BLaER1 (cell line): ENCODE measurements around the gene AXDND1.
"Not testable (repeated sequence)": the region's sequence is repeated elsewhere in the genome, so short reads cannot be mapped to it uniquely, and the experiment has no call there.

ENCODE experiments used
- H3K27ac ChIP-seq: shearing (Covaris generic); formaldehyde crosslinking; 2 replicates; pipeline ENCODE4 v1.8.1; 2022
- H3K27me3 ChIP-seq: shearing (Covaris generic); formaldehyde crosslinking; 2 replicates; pipeline ENCODE4 v1.8.1; 2022
- H3K36me3 ChIP-seq: shearing (Covaris generic); formaldehyde crosslinking; 2 replicates; pipeline ENCODE4 v1.8.1; 2022
- H3K4me1 ChIP-seq: shearing (Covaris generic); formaldehyde crosslinking; 2 replicates; pipeline ENCODE4 v1.8.1; 2022
- H3K4me2 ChIP-seq: shearing (Covaris generic); formaldehyde crosslinking; 2 replicates; pipeline ENCODE4 v1.8.1; 2022
- H3K4me3 ChIP-seq: shearing (Covaris generic); formaldehyde crosslinking; 2 replicates; pipeline ENCODE4 v1.8.1; 2022
- H3K9ac ChIP-seq: shearing (Covaris generic); formaldehyde crosslinking; 2 replicates; pipeline ENCODE4 v1.8.1; 2022
- H3K9me3 ChIP-seq: shearing (Covaris generic); formaldehyde crosslinking; 2 replicates; pipeline ENCODE4 v1.8.1; 2022
- H4K20me1 ChIP-seq: shearing (Covaris generic); formaldehyde crosslinking; 2 replicates; pipeline ENCODE4 v1.8.1; 2022
- Cebpa-rat ChIP-seq: shearing (Covaris generic); IDR thresholded peaks from 2 replicates; pipeline ENCODE4 v1.8.1; 2022

Gene AXDND1

GRCh38 chr1:179334440-179334839 lies 31.3 kb upstream of the AXDND1 start:
- Histone ChIP-seq H3K36me3 (peaks cover 58% of the 10 kb centered on the region), H3K27me3 (no peaks in the 10 kb centered on the region), H3K9ac (no peak overlapping the region), H3K4me2 (no peak overlapping the region), H3K9me3 (peaks cover 7% of the 10 kb centered on the region), H4K20me1 (no peaks in the 10 kb centered on the region), H3K27ac (no peak overlapping the region), H3K4me1 (no peaks in the 10 kb centered on the region), H3K4me3 (no peak overlapping the region)
- no peak for TF ChIP-seq Cebpa-rat

- Histone ChIP-seq H3K4me2 (no peak overlapping the region), H3K36me3 (peaks cover 61% of the 10 kb centered on the region), H3K27me3 (no peaks in the 10 kb centered on the region), H3K4me1 (no peaks in the 10 kb centered on the region), H3K9ac (no peak overlapping the region), H3K9me3 (no peaks in the 10 kb centered on the region), H3K27ac (no peak overlapping the region), H4K20me1 (no peaks in the 10 kb centered on the region), H3K4me3 (no peak overlapping the region)
- no peak for TF ChIP-seq Cebpa-rat
Measured at GRCh38 chr1:179337288-179337687, 28.5 kb upstream of the AXDND1 start.

- Histone ChIP-seq H4K20me1 (no peaks in the 10 kb centered on the region), H3K4me3 (no peak overlapping the region), H3K9me3 (no peaks in the 10 kb centered on the region), H3K27me3 (no peaks in the 10 kb centered on the region), H3K4me2 (no peak overlapping the region), H3K36me3 (peaks cover 65% of the 10 kb centered on the region), H3K9ac (no peak overlapping the region), H3K27ac (no peak overlapping the region), H3K4me1 (no peaks in the 10 kb centered on the region)
- no peak for TF ChIP-seq Cebpa-rat
Measured at GRCh38 chr1:179337942-179338560, 27.7 kb upstream of the AXDND1 start.

- no peak for TF ChIP-seq Cebpa-rat
- H3K4me3 ChIP-seq, result no peak overlapping the region
- H3K9me3 ChIP-seq, result no peaks in the 10 kb centered on the region
- no peaks in the 10 kb centered on the region for H3K27me3 ChIP-seq
- H3K27ac ChIP-seq, result no peak overlapping the region
- H3K9ac ChIP-seq, result no peak overlapping the region
- H3K36me3 ChIP-seq, result peaks cover 72% of the 10 kb centered on the region
- no peak overlapping the region for H3K4me2 ChIP-seq
- H4K20me1 ChIP-seq, result no peaks in the 10 kb centered on the region
- no peaks in the 10 kb centered on the region for H3K4me1 ChIP-seq
Measured at GRCh38 chr1:179340918-179341317, 24.9 kb upstream of the AXDND1 start.

- no peak overlapping the region for H3K4me2 ChIP-seq
- no peaks in the 10 kb centered on the region for H3K27me3 ChIP-seq
- TF ChIP-seq Cebpa-rat, result no peak
- peaks cover 75% of the 10 kb centered on the region for H3K36me3 ChIP-seq
- no peak overlapping the region for H3K4me3 ChIP-seq
- H3K9me3 ChIP-seq, result no peaks in the 10 kb centered on the region
- no peak overlapping the region for H3K27ac ChIP-seq
- H3K9ac ChIP-seq, result no peak overlapping the region
- no peaks in the 10 kb centered on the region for H3K4me1 ChIP-seq
- H4K20me1 ChIP-seq, result no peaks in the 10 kb centered on the region
Measured at GRCh38 chr1:179341943-179342547, 23.7 kb upstream of the AXDND1 start.

GRCh38 chr1:179342740-179343404 lies 22.9 kb upstream of the AXDND1 start:
- H3K4me3 ChIP-seq, result no peak overlapping the region
- no peak for TF ChIP-seq Cebpa-rat
- no peaks in the 10 kb centered on the region for H3K27me3 ChIP-seq
- H3K27ac ChIP-seq, result no peak overlapping the region
- H3K4me2 ChIP-seq, result no peak overlapping the region
- H3K36me3 ChIP-seq, result peaks cover 75% of the 10 kb centered on the region
- H3K9ac ChIP-seq, result no peak overlapping the region
- no peaks in the 10 kb centered on the region for H3K4me1 ChIP-seq
- H4K20me1 ChIP-seq, result no peaks in the 10 kb centered on the region
- H3K9me3 ChIP-seq, result no peaks in the 10 kb centered on the region

GRCh38 chr1:179351281-179351680 lies 14.5 kb upstream of the AXDND1 start:
- Histone ChIP-seq H3K4me1 (no peaks in the 10 kb centered on the region), H3K27me3 (no peaks in the 10 kb centered on the region), H4K20me1 (no peaks in the 10 kb centered on the region), H3K4me3 (no peak overlapping the region), H3K36me3 (peaks cover 52% of the 10 kb centered on the region), H3K27ac (no peak overlapping the region), H3K9me3 (no peaks in the 10 kb centered on the region), H3K4me2 (no peak overlapping the region), H3K9ac (no peak overlapping the region)
- no peak for TF ChIP-seq Cebpa-rat

- no peaks in the 10 kb centered on the region for H3K9me3 ChIP-seq
- no peak for TF ChIP-seq Cebpa-rat
Measured at GRCh38 chr1:179352236-179352635, 13.5 kb upstream of the AXDND1 start.

GRCh38 chr1:179353546-179353945 lies 12.2 kb upstream of the AXDND1 start:
- H3K4me1 ChIP-seq, result no peaks in the 10 kb centered on the region
- no peak for TF ChIP-seq Cebpa-rat
- no peaks in the 10 kb centered on the region for H3K27me3 ChIP-seq
- no peaks in the 10 kb centered on the region for H4K20me1 ChIP-seq
- H3K36me3 ChIP-seq, result peaks cover 34% of the 10 kb centered on the region
- H3K4me3 ChIP-seq, result no peak overlapping the region
- no peaks in the 10 kb centered on the region for H3K9me3 ChIP-seq
- no peak overlapping the region for H3K9ac ChIP-seq
- no peak overlapping the region for H3K4me2 ChIP-seq
- H3K27ac ChIP-seq, result no peak overlapping the region

More at GRCh38 chr1:179352236-179352635, 13.5 kb upstream of the AXDND1 start:
- H3K4me1 ChIP-seq, result no peaks in the 10 kb centered on the region
- no peaks in the 10 kb centered on the region for H4K20me1 ChIP-seq
- no peak overlapping the region for H3K27ac ChIP-seq
- H3K4me3 ChIP-seq, result no peak overlapping the region
- H3K4me2 ChIP-seq, result no peak overlapping the region
- peaks cover 45% of the 10 kb centered on the region for H3K36me3 ChIP-seq
- no peaks in the 10 kb centered on the region for H3K27me3 ChIP-seq
- H3K9ac ChIP-seq, result no peak overlapping the region

GRCh38 chr1:179361631-179362030 lies 4.1 kb upstream of the AXDND1 start:
- H3K36me3 ChIP-seq, H3K9me3 ChIP-seq, H3K4me3 ChIP-seq, H4K20me1 ChIP-seq, H3K27me3 ChIP-seq, H3K9ac ChIP-seq, H3K27ac ChIP-seq: not testable (repeated sequence)
- 0 out of 2 replicates have a peak overlapping the region, but pooled peaks have one; percentile 24 for H3K4me2 ChIP-seq
- peaks cover 11% of the 10 kb centered on the region for H3K4me1 ChIP-seq
